Spleen (tissue), 11 donors: Measurements from ENCODE around the gene GPR35. TPM values are rescaled to one million over a fixed set of nuclear protein-coding genes. Genes with fewer than 3 reads are reported as not detected.

ENCODE experiments used
- DNase-seq: peaks from one replicate; pipeline ENCODE4 v3.0.0-alpha.2; 2020
- H3K27ac ChIP-seq, 8 donors: fragments of 200-600 bp; sonication (generic) in 7 of 8; 1 replicate in 4 of 8; 2 replicates in 4 of 8; pipeline versions ENCODE4 v1.5.0 to v1.8.0; 2016 to 2021; ENCODE audit warnings: inconsistent platforms in 4 of 8, mild to moderate bottlenecking in 4 of 8, moderate library complexity in 1 of 8
- H3K27me3 ChIP-seq, 7 donors: fragments of 200-600 bp; sonication (generic) in 6 of 7; replicated peaks in 1 of 7; 1 replicate in 4 of 7; 2 replicates in 3 of 7; pipeline versions ENCODE4 v1.5.0 to v1.8.0; 2016 to 2021; ENCODE audit warnings: inconsistent platforms in 3 of 7, mild to moderate bottlenecking in 1 of 7
- H3K36me3 ChIP-seq, 6 donors: fragments of 200-600 bp; sonication (generic) in 5 of 6; 1 replicate in 4 of 6; 2 replicates in 2 of 6; pipeline versions ENCODE4 v1.5.0 to v1.8.0; 2016 to 2021; ENCODE audit warnings: inconsistent platforms in 2 of 6
- H3K4me1 ChIP-seq, 6 donors: fragments of 200-600 bp; sonication (generic) in 5 of 6; 1 replicate in 3 of 6; 2 replicates in 3 of 6; pipeline versions ENCODE4 v1.5.0 to v1.8.0; 2016 to 2021; ENCODE audit warnings: inconsistent platforms in 3 of 6
- H3K4me3 ChIP-seq, 8 donors: fragments of 200-600 bp; sonication (generic) in 7 of 8; 1 replicate in 4 of 8; 2 replicates in 4 of 8; pipeline versions ENCODE4 v1.5.0 to v1.8.0; 2016 to 2021; ENCODE audit warnings: inconsistent platforms in 4 of 8, mild to moderate bottlenecking in 4 of 8, moderate library complexity in 2 of 8
- H3K9me3 ChIP-seq, 8 donors: fragments of 200-600 bp; sonication (generic) in 7 of 8; 1 replicate in 4 of 8; 2 replicates in 4 of 8; pipeline versions ENCODE4 v1.5.0 to v1.8.0; 2016 to 2021; ENCODE audit warnings: inconsistent platforms in 4 of 8
- POLR2A ChIP-seq, 3 donors: fragments of 450-650 bp; IDR thresholded peaks; one replicate each; pipeline ENCODE4 v1.5.1; 2017; ENCODE audit warnings: antibody characterized with exemption in 3 of 3, mild to moderate bottlenecking in 1 of 3
- POLR2AphosphoS5 ChIP-seq, 3 donors: sonication (generic); formaldehyde crosslinking; IDR thresholded peaks; one replicate each; pipeline ENCODE4 v1.5.1; 2017; ENCODE audit warnings: antibody characterized with exemption in 3 of 3
- whole genome bisulfite sequencing, 5 donors: extraction: QIAGEN DNeasy Blood & Tissue Kit in 3 of 5; methylation state at CpG; one replicate each; pipeline versions ENCODE4 v1.1.5 to v1.1.7; 2013 to 2018; 5-methylcytosine and 5-hydroxymethylcytosine counted together
- intact Hi-C: fragments of 100-400 bp; cut with DNase I; formaldehyde crosslinking; loops from one replicate; pipeline ENCODE4 v1.15.0; 2023; ENCODE audit warnings: low total_unique reads
- polyA plus RNA-seq, 3 donors: library from polyadenylated mRNA; stranded (reverse); fragments of 200-250 nt; gene quantifications; one replicate each; pipeline ENCODE4 v1.2.1, GENCODE V29; 2013
- total RNA-seq, 7 donors: library from RNA; depleted of rRNA in 3 of 7; stranded (reverse); fragments of >200 nt in 3 of 7; fragmentation: NEBNext Ultra II Directional in 4 of 7; extraction: Animal tissue kit (Norgen Biotek cat#: 25700) in 4 of 7; gene quantifications; one replicate each; pipeline versions ENCODE4 v1.1.0 to v1.2.1, GENCODE V29; 2016 to 2021
- TF ChIP-seq, protein P1 (sequence below), 11 experiments: fragments of 200-600 bp in 7 of 11; fragments of 450-650 bp in 4 of 11; sonication (generic) in 4 of 11; IDR thresholded peaks in 8 of 11; conservative IDR thresholded peaks in 3 of 11; 1 replicate in 7 of 11; 2 replicates in 4 of 11; pipeline versions ENCODE4 v1.4.0 to v1.8.0; 2016 to 2021; ENCODE audit warnings: antibody characterized with exemption in 11 of 11, inconsistent platforms in 4 of 11, mild to moderate bottlenecking in 1 of 11
- donor health status: healthy with polysubstance abuse.
- donor health status: DM: no; HTN: no; CAD: no; lungs with moderate emphysema.
- donor health status: DM: no; HTN: no; CAD: no.
- donor health status: Bipolar disorder and iron deficiency.
- donor health status: healthy.
- donor health status: DM: no; HTN: no; CAD: no.
- donor health status: DM: yes; HTN: yes; CAD: no.

GPR35 gene
- total and polyA plus RNA-seq, 10 donors = 7.4 to 25.3 (median 18.3) TPM

- Histone ChIP-seq H3K4me3 (no peak overlapping the region), H3K27ac (no peak overlapping the region), H3K4me1 (no peaks in the 10 kb centered on the region), H3K36me3 (no peaks in the 10 kb centered on the region), H3K9me3 (peaks cover 0 to 22% (median 15%) of the 10 kb centered on the region in 8 donors), H3K27me3 (peaks cover 0 to 43% (median 0%) of the 10 kb centered on the region in 7 donors)
- no peak for DNase-seq
- TF ChIP-seq POLR2A (IDR thresholded peaks at IDR 0.05) (no peak), POLR2AphosphoS5 (IDR thresholded peaks at IDR 0.05) (no peak)
- TF ChIP-seq, protein P1, sequence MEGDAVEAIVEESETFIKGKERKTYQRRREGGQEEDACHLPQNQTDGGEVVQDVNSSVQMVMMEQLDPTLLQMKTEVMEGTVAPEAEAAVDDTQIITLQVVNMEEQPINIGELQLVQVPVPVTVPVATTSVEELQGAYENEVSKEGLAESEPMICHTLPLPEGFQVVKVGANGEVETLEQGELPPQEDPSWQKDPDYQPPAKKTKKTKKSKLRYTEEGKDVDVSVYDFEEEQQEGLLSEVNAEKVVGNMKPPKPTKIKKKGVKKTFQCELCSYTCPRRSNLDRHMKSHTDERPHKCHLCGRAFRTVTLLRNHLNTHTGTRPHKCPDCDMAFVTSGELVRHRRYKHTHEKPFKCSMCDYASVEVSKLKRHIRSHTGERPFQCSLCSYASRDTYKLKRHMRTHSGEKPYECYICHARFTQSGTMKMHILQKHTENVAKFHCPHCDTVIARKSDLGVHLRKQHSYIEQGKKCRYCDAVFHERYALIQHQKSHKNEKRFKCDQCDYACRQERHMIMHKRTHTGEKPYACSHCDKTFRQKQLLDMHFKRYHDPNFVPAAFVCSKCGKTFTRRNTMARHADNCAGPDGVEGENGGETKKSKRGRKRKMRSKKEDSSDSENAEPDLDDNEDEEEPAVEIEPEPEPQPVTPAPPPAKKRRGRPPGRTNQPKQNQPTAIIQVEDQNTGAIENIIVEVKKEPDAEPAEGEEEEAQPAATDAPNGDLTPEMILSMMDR (IDR thresholded peaks at IDR 0.05 in 8 of 11, conservative IDR thresholded peaks at IDR 0.05 in 3 of 11) = no peak
- WGBS, 5 donors = 67 to 84% (median 78%) methylated on average over 6 of the region's 6 CpGs
- intact Hi-C loops = no loop called here
These were observed 38.4 kb downstream of the GPR35 start for GRCh38 chr2:240663546-240664190.

GRCh38 chr2:240664622-240665021 is 39.3 kb downstream of the GPR35 start:
- 75 to 87% (median 83%) methylated on average over 1 of the region's 1 CpG for WGBS, 5 donors
- DNase-seq = no peak
- Histone ChIP-seq H3K9me3 (peaks cover 0 to 22% (median 15%) of the 10 kb centered on the region in 8 donors), H3K27ac (no peak overlapping the region), H3K27me3 (peaks cover 0 to 40% (median 0%) of the 10 kb centered on the region in 7 donors), H3K4me1 (no peaks in the 10 kb centered on the region), H3K4me3 (no peak overlapping the region), H3K36me3 (no peaks in the 10 kb centered on the region)
- TF ChIP-seq POLR2AphosphoS5 (IDR thresholded peaks at IDR 0.05) (no peak), POLR2A (IDR thresholded peaks at IDR 0.05) (no peak)
- TF ChIP-seq, protein P1 (IDR thresholded peaks at IDR 0.05 in 8 of 11, conservative IDR thresholded peaks at IDR 0.05 in 3 of 11) = no peak
- intact Hi-C loops = no loop called here

DNA sequence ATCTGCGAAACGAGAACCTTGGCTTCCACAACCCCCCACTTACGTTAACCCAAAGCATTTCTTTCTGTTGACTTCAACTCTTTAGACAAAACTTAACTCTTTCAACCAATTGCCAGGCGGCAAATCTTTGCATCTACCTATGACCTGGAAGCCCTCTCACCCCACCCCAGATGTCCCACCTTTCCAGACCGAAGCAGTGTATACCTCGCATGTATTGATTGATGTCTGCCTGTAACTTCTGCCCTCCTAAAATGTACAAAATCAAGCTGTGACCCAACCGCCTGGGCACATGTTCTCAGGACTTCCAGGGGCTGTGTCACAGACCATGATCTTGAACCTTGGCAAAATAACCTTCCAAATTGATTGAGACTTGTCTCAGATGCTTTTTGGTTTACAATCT is 45.1 kb downstream of the GPR35 start:
- TF ChIP-seq POLR2A (IDR thresholded peaks at IDR 0.05) = no peak
- TF ChIP-seq POLR2AphosphoS5 (IDR thresholded peaks at IDR 0.05) = no peak
- TF ChIP-seq, protein P1 (IDR thresholded peaks at IDR 0.05 in 8 of 11, conservative IDR thresholded peaks at IDR 0.05 in 3 of 11) = no peak
- H3K27me3 ChIP-seq = peaks cover 0 to 55% (median 17%) of the 10 kb centered on the region in 7 donors
- peaks cover 0 to 8% (median 0%) of the 10 kb centered on the region in 6 donors for H3K4me1 ChIP-seq
- intact Hi-C loops = no loop called here
- H3K36me3 ChIP-seq = no peaks in the 10 kb centered on the region
- no peak for DNase-seq
- 83 to 86% (median 85%) methylated on average over 7 of the region's 7 CpGs for WGBS, 5 donors
- no peak overlapping the region for H3K27ac ChIP-seq
- no peak overlapping the region for H3K4me3 ChIP-seq
- H3K9me3 ChIP-seq = peaks cover 0 to 5% (median 2%) of the 10 kb centered on the region in 8 donors

GRCh38 chr2:240670950-240671349 is 45.7 kb downstream of the GPR35 start:
- Histone ChIP-seq H3K4me1 (peaks cover 0 to 8% (median 0%) of the 10 kb centered on the region in 6 donors), H3K4me3 (no peak overlapping the region), H3K9me3 (no peaks in the 10 kb centered on the region), H3K27ac (no peak overlapping the region), H3K36me3 (no peaks in the 10 kb centered on the region), H3K27me3 (peaks cover 0 to 50% (median 17%) of the 10 kb centered on the region in 7 donors)
- WGBS, 5 donors = 86 to 90% (median 87%) methylated on average over 4 of the region's 4 CpGs
- intact Hi-C loops = no loop called here
- TF ChIP-seq, protein P1 (IDR thresholded peaks at IDR 0.05 in 8 of 11, conservative IDR thresholded peaks at IDR 0.05 in 3 of 11) = no peak
- TF ChIP-seq POLR2AphosphoS5 (IDR thresholded peaks at IDR 0.05) (no peak), POLR2A (IDR thresholded peaks at IDR 0.05) (no peak)
- DNase-seq = no peak
